ENCODE measurements around the gene PROP1.
"Not testable (repeated sequence)": the region's sequence is repeated elsewhere in the genome, so short reads cannot be mapped to it uniquely, and the experiment has no call there.

The PROP1 gene

DNA sequence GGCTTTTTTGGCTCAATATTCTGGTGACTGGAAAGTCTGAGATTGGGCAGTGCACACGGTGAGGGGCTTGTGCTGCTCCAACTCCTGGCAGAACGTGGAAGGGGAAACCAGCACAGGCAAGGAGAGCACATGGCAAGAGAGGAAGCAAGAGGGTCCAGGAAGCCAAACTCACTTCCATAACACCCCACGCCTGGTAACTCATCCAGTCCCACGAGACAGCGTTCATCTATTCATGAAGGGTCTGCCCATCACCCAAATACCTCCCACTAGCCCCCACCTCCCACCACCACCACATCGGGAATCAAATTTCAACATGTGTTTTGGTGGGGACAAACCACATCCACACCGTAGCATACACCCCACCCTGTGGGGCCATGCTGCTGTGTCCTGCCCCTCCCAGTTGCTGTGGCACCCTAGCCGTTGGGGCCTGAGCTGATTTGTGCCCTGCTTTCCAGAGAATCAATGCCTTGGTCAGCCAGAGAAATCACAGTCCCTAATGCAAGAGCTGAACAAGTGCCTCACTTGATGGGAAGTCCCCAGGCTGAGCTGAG is 27.3 kb downstream of the PROP1 start:
- no peak for DNase-seq (ENCODE audit: low spot score)
- Mint-ChIP-seq H3K9me3 (no peaks in the 10 kb centered on the region), H3K4me1 (ENCODE audit: low read depth) (no peaks in the 10 kb centered on the region), H3K36me3 (ENCODE audit: low read depth) (no peaks in the 10 kb centered on the region), H3K4me3 (no peak overlapping the region), H3K27me3 (ENCODE audit: low read depth) (peaks cover 20% of the 10 kb centered on the region), H3K27ac (no peak overlapping the region)

DNA sequence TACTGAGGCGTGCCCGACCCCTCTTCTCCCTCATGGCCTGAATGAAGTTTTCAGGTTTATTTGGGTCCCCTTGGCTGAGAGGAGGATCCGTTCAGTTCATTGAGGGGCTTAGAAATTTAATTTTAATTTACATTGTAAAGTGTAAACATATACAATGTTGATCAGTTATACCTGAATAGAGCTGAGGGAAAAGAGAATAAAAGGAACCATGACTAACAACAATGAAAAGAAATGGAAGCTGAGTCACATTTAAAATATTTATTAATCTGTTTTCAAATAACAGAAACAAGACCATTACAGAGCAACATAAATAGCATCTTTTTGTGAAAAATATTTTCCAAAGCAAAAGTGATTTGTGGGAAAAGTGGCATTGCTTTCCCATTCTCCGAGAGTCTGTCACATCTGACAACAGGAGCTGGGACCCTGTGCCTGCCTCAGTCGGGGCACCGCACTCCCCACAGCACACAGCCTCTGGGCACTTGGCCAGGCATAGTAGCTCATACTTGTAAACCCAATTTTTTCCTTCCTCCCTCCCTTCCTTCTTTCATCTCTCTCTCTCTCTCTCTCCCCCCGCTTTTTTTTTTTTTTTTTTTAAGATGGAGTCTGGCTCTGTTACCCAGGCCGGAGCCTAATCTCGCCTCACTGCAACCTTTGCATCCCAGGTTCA is 28.7 kb downstream of the PROP1 start:
- Mint-ChIP-seq H3K4me3 (no peak overlapping the region), H3K4me1 (ENCODE audit: low read depth) (no peaks in the 10 kb centered on the region), H3K9me3 (no peaks in the 10 kb centered on the region), H3K36me3 (ENCODE audit: low read depth) (no peaks in the 10 kb centered on the region), H3K27ac (no peak overlapping the region), H3K27me3 (ENCODE audit: low read depth) (peaks cover 16% of the 10 kb centered on the region)
- no peak for DNase-seq (ENCODE audit: low spot score)

- Mint-ChIP-seq H3K27me3 (ENCODE audit: low read depth) (peaks cover 11% of the 10 kb centered on the region), H3K27ac (no peak overlapping the region), H3K9me3 (no peaks in the 10 kb centered on the region), H3K36me3 (ENCODE audit: low read depth) (no peaks in the 10 kb centered on the region), H3K4me1 (ENCODE audit: low read depth) (no peaks in the 10 kb centered on the region), H3K4me3 (no peak overlapping the region)
- DNase-seq (ENCODE audit: low spot score) = no peak
These were observed 29.2 kb downstream of the PROP1 start for GRCh38 chr5:177966839-177967166.

DNA sequence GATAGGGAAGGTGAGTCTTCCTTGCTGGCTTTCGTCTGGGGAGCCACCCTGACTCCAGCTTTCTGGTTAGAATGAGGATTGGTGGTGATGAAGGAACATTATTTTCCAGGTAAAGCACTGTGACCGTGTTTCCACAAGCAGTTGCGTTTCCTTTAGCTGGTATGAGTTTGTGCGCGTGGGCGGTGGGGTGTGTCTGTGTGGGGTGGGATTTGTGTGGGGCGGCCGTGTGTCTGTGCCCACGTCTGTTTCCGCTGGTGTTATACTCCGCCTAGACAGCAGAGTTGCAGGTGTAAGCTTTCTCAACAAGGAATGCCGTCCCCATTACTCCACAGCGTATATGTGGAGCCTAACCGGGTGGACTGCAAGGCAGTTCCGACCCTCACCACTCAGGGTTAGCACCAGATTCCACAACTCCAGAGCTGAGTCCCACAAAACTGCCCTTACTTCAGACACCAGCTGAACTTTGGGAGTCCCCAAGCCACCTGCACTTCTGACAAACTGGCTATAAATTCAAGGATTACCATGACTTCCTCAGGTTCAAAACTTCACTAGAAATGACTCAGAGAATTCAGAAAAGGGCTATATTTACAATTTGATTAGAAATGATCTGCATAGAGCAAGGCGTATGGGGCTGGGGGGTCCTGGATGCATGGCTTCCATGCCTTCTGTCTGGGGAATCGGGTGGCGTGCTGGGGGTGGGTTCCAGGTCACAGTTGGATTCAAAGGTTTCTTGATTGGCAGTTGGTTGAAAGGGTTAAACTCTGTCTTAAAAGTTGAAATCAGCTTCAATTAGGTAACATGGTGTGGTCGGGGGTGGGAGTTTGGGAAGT is 29.8 kb downstream of the PROP1 start:
- Mint-ChIP-seq H3K4me3 (no peak overlapping the region), H3K36me3 (ENCODE audit: low read depth) (no peaks in the 10 kb centered on the region), H3K27me3 (ENCODE audit: low read depth) (peaks cover 6% of the 10 kb centered on the region), H3K9me3 (no peaks in the 10 kb centered on the region), H3K27ac (no peak overlapping the region), H3K4me1 (ENCODE audit: low read depth) (no peaks in the 10 kb centered on the region)
- DNase-seq (ENCODE audit: low spot score) = no peak

DNA sequence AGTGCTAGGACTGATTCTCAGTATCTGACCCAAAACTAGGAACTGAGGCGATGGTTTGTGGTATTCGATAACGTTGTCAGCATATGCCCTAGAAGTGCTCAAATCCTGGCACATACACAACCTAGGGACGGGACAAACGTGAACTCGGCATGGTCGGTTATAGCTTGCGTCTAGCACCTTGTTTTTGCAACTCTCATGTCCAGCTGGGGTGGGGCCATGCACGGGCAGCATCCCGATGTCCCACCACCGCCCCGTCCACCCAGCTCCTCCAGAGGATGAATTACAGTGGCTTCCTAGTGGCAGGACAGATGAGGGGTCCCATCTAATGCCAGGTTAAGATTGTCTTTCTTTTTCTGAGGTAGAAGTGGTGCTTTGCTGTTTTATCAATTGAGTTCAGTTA is 31.6 kb downstream of the PROP1 start:
- no peak overlapping the region for H3K27ac Mint-ChIP-seq
- DNase-seq (ENCODE audit: low spot score) = no peak
- H3K36me3 Mint-ChIP-seq (ENCODE audit: low read depth) = no peaks in the 10 kb centered on the region
- H3K9me3 Mint-ChIP-seq = peaks cover 4% of the 10 kb centered on the region
- H3K4me3 Mint-ChIP-seq = no peak overlapping the region
- no peaks in the 10 kb centered on the region for H3K4me1 Mint-ChIP-seq (ENCODE audit: low read depth)
- no peaks in the 10 kb centered on the region for H3K27me3 Mint-ChIP-seq (ENCODE audit: low read depth)

DNA sequence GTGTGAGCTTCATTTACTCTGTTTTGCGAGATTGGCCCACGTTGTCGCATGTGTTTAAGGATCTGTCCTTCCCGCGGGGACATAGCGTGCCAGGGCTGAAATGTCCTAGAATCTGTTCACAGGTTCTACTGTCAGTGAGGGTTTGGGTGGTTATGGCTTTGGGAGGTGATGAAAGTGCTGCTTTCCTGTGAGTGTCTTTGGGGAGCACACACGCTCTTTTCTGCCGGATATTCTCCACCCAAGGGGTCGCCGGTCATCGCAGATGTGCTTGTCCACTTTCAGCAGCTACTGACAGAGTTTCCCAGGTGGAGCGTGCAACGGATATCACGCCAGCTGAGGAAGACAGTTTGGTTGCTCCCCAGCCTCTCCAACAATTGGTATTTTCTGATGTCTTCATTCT is 32.1 kb downstream of the PROP1 start:
- Mint-ChIP-seq H3K9me3 (peaks cover 4% of the 10 kb centered on the region), H3K36me3 (ENCODE audit: low read depth) (no peaks in the 10 kb centered on the region), H3K27me3 (ENCODE audit: low read depth) (no peaks in the 10 kb centered on the region), H3K27ac (no peak overlapping the region), H3K4me3 (no peak overlapping the region), H3K4me1 (ENCODE audit: low read depth) (no peaks in the 10 kb centered on the region)
- no peak for DNase-seq (ENCODE audit: low spot score)

DNA sequence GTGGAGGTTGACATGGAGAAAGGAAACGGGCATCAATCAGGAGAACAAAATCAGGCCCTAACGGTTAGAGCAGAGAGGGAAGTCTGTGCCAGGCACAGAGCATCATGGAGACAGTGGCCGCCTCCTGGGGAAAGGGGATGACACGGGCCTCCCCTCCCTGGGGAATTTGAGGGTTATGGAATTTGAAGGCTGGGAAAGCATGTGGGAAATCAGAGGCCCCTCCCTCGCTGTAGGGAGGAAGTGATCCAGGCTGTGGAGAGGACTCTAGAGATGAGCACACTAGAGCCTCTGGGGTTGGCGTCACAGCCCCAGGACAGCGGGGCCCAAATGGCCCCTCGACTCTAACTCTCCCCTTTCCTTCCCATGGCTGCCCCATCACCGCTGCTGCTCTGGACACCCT is 36.7 kb downstream of the PROP1 start:
- DNase-seq (ENCODE audit: low spot score) = no peak
- H3K4me3 Mint-ChIP-seq = no peak overlapping the region
- H3K27ac Mint-ChIP-seq = no peak overlapping the region
- H3K27me3 Mint-ChIP-seq (ENCODE audit: low read depth) = no peaks in the 10 kb centered on the region
- peaks cover 4% of the 10 kb centered on the region for H3K9me3 Mint-ChIP-seq
- no peaks in the 10 kb centered on the region for H3K4me1 Mint-ChIP-seq (ENCODE audit: low read depth)
- no peaks in the 10 kb centered on the region for H3K36me3 Mint-ChIP-seq (ENCODE audit: low read depth)

GRCh38 chr5:177958696-177959095 is 37.3 kb downstream of the PROP1 start:
- H3K27me3 Mint-ChIP-seq (ENCODE audit: low read depth) = no peaks in the 10 kb centered on the region
- H3K36me3 Mint-ChIP-seq (ENCODE audit: low read depth) = no peaks in the 10 kb centered on the region
- no peak overlapping the region for H3K4me3 Mint-ChIP-seq
- no peak for DNase-seq (ENCODE audit: low spot score)
- H3K27ac Mint-ChIP-seq = no peak overlapping the region
- H3K9me3 Mint-ChIP-seq = peaks cover 4% of the 10 kb centered on the region
- H3K4me1 Mint-ChIP-seq (ENCODE audit: low read depth) = no peaks in the 10 kb centered on the region

DNA sequence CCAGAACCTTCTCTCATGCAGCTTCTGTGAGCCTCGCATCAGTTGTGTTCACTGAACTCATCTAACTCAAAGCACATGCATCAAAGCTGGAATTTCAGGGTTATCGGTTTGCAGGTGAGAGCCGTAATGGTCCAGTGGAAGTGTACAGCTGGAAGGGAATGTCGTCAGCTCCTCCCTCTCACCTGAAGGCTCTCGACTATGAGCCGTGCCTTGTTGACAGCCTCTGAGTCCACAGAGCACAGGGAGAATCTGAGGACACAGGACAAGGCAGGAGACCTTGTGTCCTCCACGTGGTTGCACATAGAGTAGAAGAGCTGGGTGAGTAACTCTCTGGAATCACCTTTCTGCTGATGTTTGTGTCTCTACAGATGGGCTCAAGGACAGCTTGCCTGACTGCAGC is 38.8 kb downstream of the PROP1 start:
- H3K4me1 Mint-ChIP-seq (ENCODE audit: low read depth) = no peaks in the 10 kb centered on the region
- DNase-seq (ENCODE audit: low spot score) = no peak
- no peaks in the 10 kb centered on the region for H3K27me3 Mint-ChIP-seq (ENCODE audit: low read depth)
- H3K27ac Mint-ChIP-seq = no peak overlapping the region
- no peak overlapping the region for H3K4me3 Mint-ChIP-seq
- peaks cover 4% of the 10 kb centered on the region for H3K9me3 Mint-ChIP-seq
- H3K36me3 Mint-ChIP-seq (ENCODE audit: low read depth) = no peaks in the 10 kb centered on the region

GRCh38 chr5:177953101-177953500 is 42.9 kb downstream of the PROP1 start:
- not testable (repeated sequence) for H3K36me3 Mint-ChIP-seq (ENCODE audit: low read depth); DNase-seq (ENCODE audit: low spot score); H3K27ac Mint-ChIP-seq; H3K4me3 Mint-ChIP-seq; H3K4me1 Mint-ChIP-seq (ENCODE audit: low read depth); H3K27me3 Mint-ChIP-seq (ENCODE audit: low read depth); H3K9me3 Mint-ChIP-seq

GRCh38 chr5:177949656-177950055 is 46.4 kb downstream of the PROP1 start:
- not testable (repeated sequence) for H3K4me3 Mint-ChIP-seq; H3K4me1 Mint-ChIP-seq (ENCODE audit: low read depth); H3K9me3 Mint-ChIP-seq; DNase-seq (ENCODE audit: low spot score); H3K36me3 Mint-ChIP-seq (ENCODE audit: low read depth); H3K27ac Mint-ChIP-seq; H3K27me3 Mint-ChIP-seq (ENCODE audit: low read depth)

GRCh38 chr5:177949065-177949464 is 47.0 kb downstream of the PROP1 start:
- not testable (repeated sequence) for H3K27ac Mint-ChIP-seq; H3K36me3 Mint-ChIP-seq (ENCODE audit: low read depth); H3K4me3 Mint-ChIP-seq; H3K27me3 Mint-ChIP-seq (ENCODE audit: low read depth); DNase-seq (ENCODE audit: low spot score); H3K4me1 Mint-ChIP-seq (ENCODE audit: low read depth); H3K9me3 Mint-ChIP-seq

DNA sequence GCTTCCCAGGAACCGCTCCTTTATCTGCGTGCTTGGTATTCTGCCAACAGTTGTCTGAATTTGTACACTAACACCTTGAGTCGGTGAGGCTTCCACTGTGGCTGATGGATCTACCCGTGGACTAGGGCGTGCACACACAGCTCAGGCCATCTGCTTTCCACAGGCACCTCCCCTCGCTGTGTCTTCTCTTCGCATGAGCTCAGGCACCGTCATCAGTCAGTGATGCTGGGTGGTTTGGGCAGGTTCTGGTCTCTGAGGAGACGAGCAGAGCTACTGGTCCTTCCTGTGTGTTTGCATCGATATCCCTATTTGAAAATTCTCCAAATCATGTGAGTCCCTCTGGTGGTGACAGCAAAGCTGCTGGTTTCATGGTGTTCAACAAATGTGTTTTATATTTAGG is 48.1 kb downstream of the PROP1 start:
- not testable (repeated sequence) for H3K4me1 Mint-ChIP-seq (ENCODE audit: low read depth); H3K36me3 Mint-ChIP-seq (ENCODE audit: low read depth); H3K27ac Mint-ChIP-seq; H3K9me3 Mint-ChIP-seq; H3K27me3 Mint-ChIP-seq (ENCODE audit: low read depth); DNase-seq (ENCODE audit: low spot score); H3K4me3 Mint-ChIP-seq

- not testable (repeated sequence) for H3K4me1 Mint-ChIP-seq (ENCODE audit: low read depth); H3K4me3 Mint-ChIP-seq
These were observed 50.3 kb downstream of the PROP1 start for GRCh38 chr5:177945601-177946283.

More at GRCh38 chr5:177945601-177946283, 50.3 kb downstream of the PROP1 start:
- DNase-seq (ENCODE audit: low spot score); H3K9me3 Mint-ChIP-seq; H3K27ac Mint-ChIP-seq; H3K27me3 Mint-ChIP-seq (ENCODE audit: low read depth); H3K36me3 Mint-ChIP-seq (ENCODE audit: low read depth): not testable (repeated sequence)

Data from T-helper 2 cell treated with Interferon-gamma antibody and Interleukin-4, amounts not matched to agents 5 μg/mL and 100 μg/mL, for 36 hours (primary cell).